Osteocyte (in vitro differentiated cells): ENCODE data around the gene BCAT1. TPM values are rescaled to one million over a fixed set of nuclear protein-coding genes. Genes with fewer than 3 reads are reported as not detected.

Experiments
- DNase-seq: peaks from one replicate; pipeline ENCODE4 v3.0.0; 2021; ENCODE audit warnings: mixed read lengths; ENCODE audit not compliant: unreplicated experiment; ENCODE audit errors: extremely low spot score
- H3K27ac Mint-ChIP-seq: one replicate; pipeline ENCODE4 v1.8.0; 2021; ENCODE audit warnings: mild to moderate bottlenecking, mixed read lengths; ENCODE audit not compliant: unreplicated experiment
- H3K27me3 Mint-ChIP-seq: one replicate; pipeline ENCODE4 v1.8.0; 2021; ENCODE audit warnings: mixed read lengths; ENCODE audit not compliant: unreplicated experiment
- H3K36me3 Mint-ChIP-seq: one replicate; pipeline ENCODE4 v1.8.0; 2021; ENCODE audit warnings: mixed read lengths; ENCODE audit not compliant: unreplicated experiment
- H3K4me1 Mint-ChIP-seq: one replicate; pipeline ENCODE4 v1.8.0; 2021; ENCODE audit warnings: mixed read lengths; ENCODE audit not compliant: unreplicated experiment
- H3K4me3 Mint-ChIP-seq: one replicate; pipeline ENCODE4 v1.8.0; 2021; ENCODE audit warnings: mild to moderate bottlenecking, moderate library complexity, mixed read lengths; ENCODE audit not compliant: unreplicated experiment
- H3K9me3 Mint-ChIP-seq: one replicate; pipeline ENCODE4 v1.8.0; 2021; ENCODE audit warnings: mixed read lengths; ENCODE audit not compliant: unreplicated experiment
- CTCF ChIP-seq: fragments of 200-600 bp; sonication (generic); IDR thresholded peaks from 2 replicates; pipeline ENCODE4 v1.5.0; 2021; ENCODE audit warnings: antibody characterized with exemption, mild to moderate bottlenecking, moderate library complexity
- total RNA-seq: library from RNA; stranded (reverse); gene quantifications from 2 replicates; pipeline ENCODE4 v1.2.1, GENCODE V29; 2021

BCAT1 gene
- total RNA-seq, 1 donor from 2014 or later, result 155 TPM

DNA sequence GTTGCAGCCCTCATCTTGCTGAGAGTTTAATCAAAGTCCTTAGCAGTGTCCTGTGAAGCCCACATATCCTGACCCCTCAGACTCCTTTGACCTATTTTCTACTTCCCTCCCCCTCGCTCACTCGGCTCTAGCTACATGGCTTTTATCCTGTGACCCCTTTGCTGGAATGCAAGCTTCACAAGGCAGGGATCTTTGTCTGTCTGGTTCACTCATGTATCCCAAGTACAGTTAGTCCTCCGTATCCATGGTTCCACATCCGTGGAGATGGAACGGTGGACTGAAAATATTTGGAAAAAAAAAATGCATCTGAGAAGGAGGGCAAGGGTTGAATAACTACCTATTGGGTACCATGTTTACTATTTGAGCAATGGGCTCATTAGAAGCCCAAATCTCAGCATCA, 173.8 kb downstream of the BCAT1 start:
- Mint-ChIP-seq H3K9me3 (peaks cover 4% of the 10 kb centered on the region), H3K27me3 (no peaks in the 10 kb centered on the region), H3K4me1 (peaks cover 37% of the 10 kb centered on the region), H3K4me3 (no peak overlapping the region), H3K27ac (no peak overlapping the region), H3K36me3 (no peaks in the 10 kb centered on the region)
- no peak for TF ChIP-seq CTCF
- DNase-seq, result no peak

- peaks cover 4% of the 10 kb centered on the region for H3K9me3 Mint-ChIP-seq
- no peaks in the 10 kb centered on the region for H3K27me3 Mint-ChIP-seq
- peaks cover 36% of the 10 kb centered on the region for H3K4me1 Mint-ChIP-seq
- no peak overlapping the region for H3K4me3 Mint-ChIP-seq
- TF ChIP-seq CTCF, result no peak
- H3K36me3 Mint-ChIP-seq, result no peaks in the 10 kb centered on the region
- DNase-seq, result no peak
- H3K27ac Mint-ChIP-seq, result no peak overlapping the region
These were observed 174.9 kb downstream of the BCAT1 start for GRCh38 chr12:24773996-24774395.

- Mint-ChIP-seq H3K9me3 (peaks cover 4% of the 10 kb centered on the region), H3K4me3 (no peak overlapping the region), H3K36me3 (no peaks in the 10 kb centered on the region), H3K4me1 (peaks cover 25% of the 10 kb centered on the region), H3K27ac (no peak overlapping the region), H3K27me3 (no peaks in the 10 kb centered on the region)
- TF ChIP-seq CTCF, result no peak
- no peak for DNase-seq
These were observed 176.1 kb downstream of the BCAT1 start for GRCh38 chr12:24772813-24773212.

- Mint-ChIP-seq H3K27me3 (no peaks in the 10 kb centered on the region), H3K36me3 (no peaks in the 10 kb centered on the region), H3K9me3 (peaks cover 4% of the 10 kb centered on the region), H3K4me1 (peaks cover 7% of the 10 kb centered on the region), H3K4me3 (no peak overlapping the region), H3K27ac (no peak overlapping the region)
- no peak for TF ChIP-seq CTCF
- DNase-seq, result no peak
These were observed 178.1 kb downstream of the BCAT1 start for GRCh38 chr12:24770821-24771220.

- Mint-ChIP-seq H3K27me3 (no peaks in the 10 kb centered on the region), H3K4me1 (peaks cover 4% of the 10 kb centered on the region), H3K4me3 (no peak overlapping the region), H3K9me3 (peaks cover 4% of the 10 kb centered on the region), H3K36me3 (no peaks in the 10 kb centered on the region), H3K27ac (no peak overlapping the region)
- no peak for TF ChIP-seq CTCF
- DNase-seq, result no peak
These were observed 178.6 kb downstream of the BCAT1 start for GRCh38 chr12:24770334-24770733.
